Activated CD8-positive, alpha-beta memory T cell treated with anti-CD3 and anti-CD28 coated beads for 24 hours (primary cell): ENCODE data around the gene SNX14.
"Not testable (repeated sequence)": the region's sequence is repeated elsewhere in the genome, so short reads cannot be mapped to it uniquely, and the experiment has no call there.

Experiments
- DNase-seq: peaks from one replicate; pipeline ENCODE4 v3.0.0-alpha.2; 2020

SNX14 gene

GRCh38 chr6:85593438-85594196 lies at the start of gene SNX14:
SNX14 (minus strand) TSS chr6:85593858; CDS start chr6:85593718, 140 bp downstream.
- peak; percentile 92 for DNase-seq

- peak; percentile 98 for DNase-seq
Observed at GRCh38 chr6:85642774-85643536, 49.3 kb upstream of the SNX14 start, which contains the start of gene SYNCRIP. SYNCRIP (minus strand) TSS chr6:85642886; CDS start chr6:85641439, 1,447 bp downstream.

DNA sequence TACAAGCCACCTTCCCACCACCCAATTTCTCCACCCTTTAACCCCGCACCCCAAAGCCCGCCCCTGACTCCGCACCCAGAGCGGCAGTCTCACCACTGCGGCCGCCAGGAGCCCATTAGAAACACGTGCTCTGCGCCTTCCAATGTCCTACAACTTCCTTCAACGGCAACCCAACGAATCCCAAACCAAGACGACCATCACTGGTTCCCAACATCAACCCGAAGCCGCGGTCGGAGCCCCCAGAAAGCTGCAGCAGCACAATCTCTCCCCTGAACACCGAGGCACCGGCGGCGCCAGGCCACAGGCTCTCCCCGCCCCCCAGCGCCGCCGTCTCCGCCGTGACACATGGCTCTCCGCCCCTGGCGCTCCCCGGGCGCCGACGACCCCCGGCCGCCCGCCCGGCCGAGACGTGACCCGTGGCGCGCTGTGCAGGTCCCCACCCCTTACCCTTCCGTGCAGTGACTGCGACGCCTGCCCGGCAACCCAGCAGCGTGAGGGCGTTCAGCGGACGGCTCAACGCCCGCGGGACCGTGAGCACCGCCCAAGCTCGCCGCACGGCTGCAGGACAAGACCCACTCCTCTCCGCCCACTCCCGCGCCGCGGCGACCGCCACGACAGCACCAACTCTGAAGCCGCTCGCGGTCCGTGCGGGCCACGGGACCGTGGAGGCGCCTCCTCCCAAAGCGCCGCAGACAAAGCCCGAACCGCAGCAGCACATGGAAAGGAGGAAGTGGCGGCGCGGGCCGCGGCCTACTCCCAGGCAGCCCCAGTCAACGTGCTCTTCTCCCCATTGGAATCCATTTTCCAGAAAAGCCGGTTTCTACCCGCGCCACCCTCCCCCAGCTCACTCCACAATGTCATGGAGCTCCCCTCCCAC lies 48.5 kb upstream of the SNX14 start:
- peak; percentile 85 for DNase-seq

DNA sequence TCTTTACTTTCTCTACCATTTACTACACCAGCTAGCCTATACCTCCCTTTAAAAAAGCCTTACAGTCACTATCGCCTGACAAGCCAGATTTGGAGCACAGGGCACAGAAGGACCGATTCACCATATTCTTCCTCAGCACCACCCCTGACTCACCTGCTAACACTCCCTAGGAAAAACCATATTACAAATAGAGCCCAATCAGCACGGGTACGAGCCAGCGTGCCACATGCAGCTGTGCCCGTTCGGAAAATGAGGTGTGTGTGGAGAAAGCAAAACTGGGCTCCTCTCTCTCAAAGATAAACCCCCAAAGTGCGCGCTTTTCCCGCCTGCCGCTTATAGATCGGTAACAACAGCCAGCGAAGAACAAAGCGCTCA lies 47.9 kb upstream of the SNX14 start:
- no peak for DNase-seq

DNA sequence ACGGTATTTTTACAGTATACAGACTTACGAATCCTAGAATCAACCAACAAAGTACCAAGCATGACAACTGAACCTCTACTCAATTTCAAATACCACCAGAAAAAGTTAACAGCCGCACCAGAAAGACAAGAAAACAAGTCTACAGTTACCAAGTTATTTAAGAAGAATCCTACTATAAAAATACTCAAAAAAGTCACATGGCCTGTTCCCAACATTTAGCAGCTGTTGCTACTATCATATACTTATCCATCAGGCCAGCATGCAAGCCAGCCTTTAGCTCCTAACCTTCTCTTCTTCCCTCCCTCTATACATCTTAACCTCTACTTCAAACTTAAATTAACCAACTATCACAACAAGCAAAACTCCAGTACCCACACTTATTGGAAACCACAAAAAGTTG lies 47.2 kb upstream of the SNX14 start:
- no peak for DNase-seq

DNA sequence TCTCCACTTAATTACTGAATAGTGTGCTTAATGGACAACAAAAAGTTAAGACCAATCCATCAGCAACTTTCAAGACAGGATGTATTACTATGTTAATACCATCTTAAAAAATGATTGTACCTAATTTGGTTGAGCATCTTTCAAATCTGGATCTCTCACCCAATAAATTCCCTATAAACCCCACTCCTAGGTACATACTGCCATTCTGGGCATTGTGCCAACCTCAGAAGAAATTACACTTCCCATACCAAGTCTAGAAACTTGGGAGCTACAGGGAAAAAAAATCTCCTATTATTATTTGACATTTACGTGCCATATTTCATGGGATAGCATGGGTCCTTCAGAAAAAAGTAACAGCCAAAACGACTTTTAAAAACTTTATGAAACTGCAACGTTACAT lies 43.9 kb upstream of the SNX14 start:
- no peak for DNase-seq

- no peak for DNase-seq
Observed at GRCh38 chr6:85632164-85632942, 38.7 kb upstream of the SNX14 start.

DNA sequence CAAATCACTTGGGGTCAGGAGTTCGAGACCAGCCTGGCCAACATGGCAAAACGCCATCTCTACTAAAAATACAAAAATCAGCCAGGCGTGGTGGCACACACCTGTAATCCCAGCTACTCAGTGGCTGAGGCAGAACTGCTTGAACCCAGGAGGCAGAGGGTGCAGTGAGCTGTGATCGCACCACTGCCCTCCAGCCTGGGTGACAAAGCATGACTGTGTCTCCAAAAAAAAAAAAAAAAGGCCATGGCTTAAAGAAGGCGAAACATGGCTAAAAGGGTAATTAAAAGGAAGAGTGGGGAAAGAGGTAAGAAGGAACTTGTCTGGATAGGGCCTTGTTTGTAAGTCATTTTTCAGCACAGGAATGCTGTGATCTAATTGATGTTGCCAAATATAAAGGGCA lies 37.5 kb upstream of the SNX14 start:
- DNase-seq = not testable (repeated sequence)

GRCh38 chr6:85628353-85628752 lies 34.7 kb upstream of the SNX14 start:
- no peak for DNase-seq

DNA sequence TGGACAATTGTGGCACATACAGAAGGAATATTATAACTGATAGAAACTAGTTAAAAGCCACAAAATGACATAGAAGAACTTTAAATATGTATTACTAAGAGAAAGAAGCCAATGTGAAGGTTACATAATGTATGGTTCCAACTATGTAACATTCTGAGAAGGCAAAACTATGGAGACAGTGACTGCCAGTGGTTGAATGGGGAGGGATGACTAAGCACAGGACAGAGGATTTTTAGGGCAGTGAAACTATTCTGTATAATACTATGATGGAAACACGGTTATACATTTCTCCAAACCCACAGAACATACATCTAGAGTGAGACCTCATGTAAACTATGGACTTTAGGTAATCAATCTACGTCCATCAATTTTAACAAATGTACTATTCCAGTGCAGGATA lies 26.6 kb upstream of the SNX14 start:
- DNase-seq = no peak

GRCh38 chr6:85614780-85615179 lies 21.1 kb upstream of the SNX14 start:
- no peak for DNase-seq

- no peak for DNase-seq
Observed at GRCh38 chr6:85612690-85613474, 19.2 kb upstream of the SNX14 start.

DNA sequence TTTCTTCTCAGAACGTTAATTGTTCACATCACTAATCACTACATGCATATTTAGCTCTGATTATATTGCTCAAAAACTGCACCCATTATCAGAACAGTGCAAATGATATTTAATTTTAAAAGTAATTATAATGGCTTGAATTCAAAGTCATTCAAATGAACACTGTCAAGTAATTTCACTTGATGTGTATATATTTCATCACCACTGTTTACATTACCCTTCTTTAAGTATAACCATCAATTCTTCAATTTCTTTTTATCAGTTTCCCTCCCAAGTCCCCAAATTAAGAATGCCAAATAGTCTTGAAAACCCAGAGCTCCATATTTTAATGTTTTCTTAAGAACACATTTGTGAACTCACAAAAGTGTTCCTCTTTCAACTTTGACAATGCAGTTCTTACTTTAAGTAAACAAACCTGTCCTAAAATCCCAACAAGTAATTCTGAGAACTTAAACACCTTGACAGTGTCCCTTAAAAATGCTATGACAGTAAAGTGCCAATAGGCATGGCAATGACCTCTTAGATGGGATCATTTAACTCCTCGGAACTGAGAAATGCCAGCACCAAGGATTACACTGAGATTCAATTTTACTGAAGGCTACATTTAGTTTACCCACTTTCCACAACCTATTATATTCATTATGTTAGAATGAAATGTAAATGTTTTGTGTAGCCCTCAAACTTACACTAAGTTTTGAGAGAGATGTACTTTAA lies 16.7 kb upstream of the SNX14 start:
- no peak for DNase-seq

DNA sequence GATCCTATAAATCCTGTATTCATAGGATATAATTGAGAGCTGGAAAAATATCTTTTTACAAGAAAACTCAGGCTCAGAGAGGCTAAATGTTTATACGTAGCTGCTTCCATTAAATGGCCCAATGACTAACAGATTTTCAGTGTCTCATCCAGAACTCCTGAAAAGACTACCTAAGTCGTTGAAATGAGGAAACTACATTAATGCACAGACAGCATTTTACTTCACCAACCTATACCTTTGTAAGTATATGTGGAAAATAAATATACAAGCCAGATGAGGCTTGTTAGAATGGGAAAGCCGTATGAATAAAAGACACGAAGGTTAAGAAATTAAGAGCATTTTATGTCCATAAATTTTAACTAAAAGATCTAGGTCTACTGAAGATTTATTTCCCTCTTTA lies 8.4 kb upstream of the SNX14 start:
- no peak for DNase-seq

DNA sequence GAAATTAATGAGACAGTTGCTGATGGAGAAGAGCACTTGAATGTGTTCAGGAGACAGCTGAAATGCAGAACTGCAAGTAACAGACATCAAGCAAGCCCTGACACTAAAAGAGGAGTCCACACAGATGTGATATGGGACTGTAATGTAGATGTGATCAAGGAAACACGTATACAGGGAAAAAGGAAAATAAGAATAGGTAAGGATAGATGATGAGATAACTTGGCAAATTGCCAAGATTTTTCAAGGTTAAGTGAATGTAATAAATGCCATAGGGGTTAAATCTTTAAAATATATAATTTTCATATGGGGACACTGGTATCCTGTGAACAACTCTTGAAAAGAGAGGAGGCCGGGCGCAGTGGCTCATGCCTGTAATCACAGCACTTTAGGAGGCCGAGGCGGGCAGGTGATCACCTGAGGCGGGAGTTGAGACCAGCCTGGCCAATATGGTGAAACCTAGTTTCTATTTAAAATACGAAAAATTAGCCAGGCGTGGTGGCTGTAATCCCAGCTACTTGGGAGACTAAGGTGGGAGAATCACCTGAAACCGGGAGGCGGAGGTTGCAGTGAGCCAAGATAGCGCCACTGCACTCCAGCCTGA lies 7.2 kb upstream of the SNX14 start:
- no peak for DNase-seq

- DNase-seq = no peak
Observed at GRCh38 chr6:85594197-85594930, 706 bp upstream of the SNX14 start.

GRCh38 chr6:85592033-85592432 lies 1.6 kb downstream of the SNX14 start:
- DNase-seq = no peak

GRCh38 chr6:85591207-85591606 lies 2.5 kb downstream of the SNX14 start:
- DNase-seq = no peak

DNA sequence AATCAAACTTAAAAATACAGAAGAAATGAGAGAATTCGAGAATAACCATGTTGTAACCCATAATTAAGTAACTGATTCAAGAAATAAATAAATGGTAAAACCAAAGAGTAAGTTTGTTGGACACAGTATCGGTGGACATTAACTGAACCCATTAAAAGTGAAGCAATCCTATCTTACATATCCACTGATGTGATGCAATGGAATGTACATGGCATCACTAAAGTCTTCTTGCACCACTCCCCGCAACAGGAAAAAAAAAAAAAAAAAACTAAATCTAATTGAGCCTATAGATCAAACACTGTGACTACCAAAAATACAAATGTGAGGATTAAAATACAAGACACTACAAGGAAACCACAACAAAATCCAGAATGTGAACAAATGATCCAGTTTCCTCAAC lies 7.9 kb downstream of the SNX14 start:
- DNase-seq = no peak

DNA sequence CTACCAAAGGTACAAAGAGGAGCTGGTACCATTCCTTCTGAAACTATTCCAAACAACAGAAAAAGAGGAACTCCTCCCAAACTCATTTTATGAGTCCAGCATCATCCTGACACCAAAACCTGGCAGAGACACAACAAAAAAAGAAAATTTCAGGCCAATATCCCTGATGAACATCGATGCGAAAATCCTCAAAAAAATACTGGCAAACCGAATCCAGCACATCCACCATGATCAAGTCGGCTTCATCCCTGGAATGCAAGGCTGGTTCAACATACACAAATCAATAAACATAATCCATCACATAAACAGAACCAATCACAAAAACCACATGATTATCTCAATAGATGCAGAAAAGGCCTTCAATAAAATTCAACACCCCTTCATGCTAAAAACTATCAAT lies 10.8 kb downstream of the SNX14 start:
- DNase-seq = not testable (repeated sequence)
